ENCODE results near the gene FHOD3.

The FHOD3 gene

GRCh38 chr18:36392164-36392978 is 94.9 kb downstream of the FHOD3 start:
- ChIA-PET POLR2A (no interaction called here), CTCF (interaction anchor here (2.0 kb wide), 1 partner anchor 20 kb away, joined by 6 read pairs; no protein-coding TSS in a partner anchor)
- Histone ChIP-seq H3K9me3 (ENCODE audit: control insufficient read depth, insufficient read depth, low read depth, low read length) (no peaks in the 10 kb centered on the region), H3K4me1 (ENCODE audit: control insufficient read depth, insufficient read depth, low read length) (no peaks in the 10 kb centered on the region), H3K4me3 (ENCODE audit: low read depth, low read length) (no peak overlapping the region), H3K27ac (ENCODE audit: extremely low read depth, low read depth, low read length) (no peak overlapping the region), H3K36me3 (ENCODE audit: control insufficient read depth in 2 of 2, insufficient read depth in 1 of 2, low read length in 2 of 2) (no peaks in the 10 kb centered on the region)
- TF ChIP-seq ZNF398 (tag by site-specific recombination; IDR thresholded peaks at IDR 0.05) (no peak), ZNF544 (tag by site-specific recombination; IDR thresholded peaks at IDR 0.05) (no peak), ZNF549 (tag by site-specific recombination; IDR thresholded peaks at IDR 0.05) (no peak), ZNF596 (tag by site-specific recombination; IDR thresholded peaks at IDR 0.05) (no peak), ZBTB1 (tag by site-specific recombination; IDR thresholded peaks at IDR 0.05) (no peak), HIC1 (tag by site-specific recombination; IDR thresholded peaks at IDR 0.05) (no peak), ZBTB6 (tag by site-specific recombination; IDR thresholded peaks at IDR 0.05) (no peak), ZBTB49 (tag by site-specific recombination; IDR thresholded peaks at IDR 0.05; ENCODE audit: low read depth) (no peak), ZFP41 (tag by site-specific recombination; IDR thresholded peaks at IDR 0.05; ENCODE audit: borderline replicate concordance) (no peak)

GRCh38 chr18:36392979-36393287 is 95.4 kb downstream of the FHOD3 start:
- no peak overlapping the region for H3K27ac ChIP-seq (ENCODE audit: extremely low read depth, low read depth, low read length)
- H3K4me1 ChIP-seq (ENCODE audit: control insufficient read depth, insufficient read depth, low read length), result no peaks in the 10 kb centered on the region
- CTCF ChIA-PET, result interaction anchor here (2.0 kb wide), 1 partner anchor 19 kb away, joined by 6 read pairs; no protein-coding TSS in a partner anchor
- H3K36me3 ChIP-seq (ENCODE audit: control insufficient read depth in 2 of 2, insufficient read depth in 1 of 2, low read length in 2 of 2), result no peaks in the 10 kb centered on the region
- no peaks in the 10 kb centered on the region for H3K9me3 ChIP-seq (ENCODE audit: control insufficient read depth, insufficient read depth, low read depth, low read length)
- POLR2A ChIA-PET, result no interaction called here
- H3K4me3 ChIP-seq (ENCODE audit: low read depth, low read length), result no peak overlapping the region
- TF ChIP-seq ZNF677 (tag by site-specific recombination; IDR thresholded peaks at IDR 0.05) (no peak), ZNF610 (tag by site-specific recombination; IDR thresholded peaks at IDR 0.05; ENCODE audit: borderline replicate concordance) (no peak), AEBP2 (tag by site-specific recombination; IDR thresholded peaks at IDR 0.05; ENCODE audit: borderline replicate concordance) (no peak), ZSCAN18 (tag by site-specific recombination; IDR thresholded peaks at IDR 0.05) (no peak), ZNF202 (tag by site-specific recombination; IDR thresholded peaks at IDR 0.05; ENCODE audit: borderline replicate concordance) (no peak), ZNF785 (tag by site-specific recombination; IDR thresholded peaks at IDR 0.05) (no peak), ZNF629 (tag by site-specific recombination; IDR thresholded peaks at IDR 0.05) (no peak), ZNF549 (tag by site-specific recombination; IDR thresholded peaks at IDR 0.05) (no peak), ZNF362 (tag by site-specific recombination; IDR thresholded peaks at IDR 0.05) (no peak), ZXDB (tag by site-specific recombination; IDR thresholded peaks at IDR 0.05) (no peak), ZNF398 (tag by site-specific recombination; IDR thresholded peaks at IDR 0.05) (no peak), ZNF555 (tag by site-specific recombination; conservative IDR thresholded peaks at IDR 0.05) (no peak)
